ENCODE data around the gene GUCA2A. TPM values are rescaled to one million over a fixed set of nuclear protein-coding genes. Genes with fewer than 3 reads are reported as not detected.

Gene GUCA2A
- polyA plus RNA-seq, 3 donors: not detected

DNA sequence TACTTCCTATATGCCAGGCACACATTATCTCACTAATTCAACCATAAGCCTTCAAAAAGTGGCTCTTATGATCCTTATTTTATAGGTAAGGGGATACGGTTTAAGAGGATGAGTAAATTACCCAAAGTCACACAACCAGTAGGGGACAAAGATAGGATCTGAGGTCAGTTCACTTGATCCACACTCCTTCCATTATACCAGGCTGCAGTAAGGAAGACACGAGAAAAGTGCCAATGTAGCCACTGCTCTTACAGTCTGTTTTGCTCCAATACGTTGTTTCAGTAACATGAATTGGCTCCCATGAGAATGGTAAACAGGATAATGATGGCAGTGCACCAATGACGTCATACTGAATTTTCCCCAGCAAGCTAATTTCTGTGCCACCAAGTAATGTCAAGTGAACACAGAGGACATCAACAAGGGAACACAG is 15.4 kb upstream of the GUCA2A start:
- Mint-ChIP-seq H3K36me3 (peaks cover 52 to 53% of the 10 kb centered on the region in 2 donors), H3K27ac (no peak overlapping the region), H3K4me1 (peaks cover 3% of the 10 kb centered on the region), H3K9me3 (no peaks in the 10 kb centered on the region), H3K27me3 (ENCODE audit: low read depth in 3 of 3) (peaks cover 0 to 2% (median 0%) of the 10 kb centered on the region in 3 donors), H3K4me3 (no peak overlapping the region)
- Histone ChIP-seq H3K27ac (ENCODE audit: low read depth in 1 of 2, low read length in 2 of 2) (no peak overlapping the region), H3K9ac (ENCODE audit: insufficient read depth, low read length, poor library complexity, severe bottlenecking) (no peak overlapping the region), H3K4me3 (replicated peaks in 1 of 3; ENCODE audit: low read depth in 2 of 3, low read length in 3 of 3) (no peak overlapping the region), H4K20me1 (ENCODE audit: insufficient read depth, low read length) (no peaks in the 10 kb centered on the region), H3K9me3 (replicated peaks in 1 of 2; ENCODE audit: control insufficient read depth in 1 of 2, insufficient read depth in 1 of 2, low read length in 2 of 2) (no peaks in the 10 kb centered on the region), H3K4me2 (replicated peaks; ENCODE audit: extremely low read depth, low read length, poor library complexity, severe bottlenecking) (no peak overlapping the region), H3K4me1 (ENCODE audit: control insufficient read depth in 1 of 2, insufficient read depth in 2 of 2, low read length in 2 of 2) (no peaks in the 10 kb centered on the region), H2AFZ (ENCODE audit: insufficient read depth, low read depth, low read length, poor library complexity, severe bottlenecking) (no peak overlapping the region), H3K36me3 (replicated peaks in 1 of 2; ENCODE audit: control insufficient read depth in 1 of 2, insufficient read depth in 2 of 2, low read length in 2 of 2) (peaks cover 20 to 77% of the 10 kb centered on the region in 2 donors), H3K27me3 (ENCODE audit: control insufficient read depth in 2 of 2, insufficient read depth in 2 of 2, low read length in 2 of 2) (no peaks in the 10 kb centered on the region), H3K79me2 (ENCODE audit: insufficient read depth, low read length) (no peaks in the 10 kb centered on the region)
- TF ChIP-seq, protein P1, sequence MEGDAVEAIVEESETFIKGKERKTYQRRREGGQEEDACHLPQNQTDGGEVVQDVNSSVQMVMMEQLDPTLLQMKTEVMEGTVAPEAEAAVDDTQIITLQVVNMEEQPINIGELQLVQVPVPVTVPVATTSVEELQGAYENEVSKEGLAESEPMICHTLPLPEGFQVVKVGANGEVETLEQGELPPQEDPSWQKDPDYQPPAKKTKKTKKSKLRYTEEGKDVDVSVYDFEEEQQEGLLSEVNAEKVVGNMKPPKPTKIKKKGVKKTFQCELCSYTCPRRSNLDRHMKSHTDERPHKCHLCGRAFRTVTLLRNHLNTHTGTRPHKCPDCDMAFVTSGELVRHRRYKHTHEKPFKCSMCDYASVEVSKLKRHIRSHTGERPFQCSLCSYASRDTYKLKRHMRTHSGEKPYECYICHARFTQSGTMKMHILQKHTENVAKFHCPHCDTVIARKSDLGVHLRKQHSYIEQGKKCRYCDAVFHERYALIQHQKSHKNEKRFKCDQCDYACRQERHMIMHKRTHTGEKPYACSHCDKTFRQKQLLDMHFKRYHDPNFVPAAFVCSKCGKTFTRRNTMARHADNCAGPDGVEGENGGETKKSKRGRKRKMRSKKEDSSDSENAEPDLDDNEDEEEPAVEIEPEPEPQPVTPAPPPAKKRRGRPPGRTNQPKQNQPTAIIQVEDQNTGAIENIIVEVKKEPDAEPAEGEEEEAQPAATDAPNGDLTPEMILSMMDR (IDR thresholded peaks at IDR 0.05): no peak
- WGBS (ENCODE audit: insufficient coverage): 75% methylated on average over 2 of the region's 4 CpGs
- intact Hi-C loops (cut with micrococcal nuclease): loop anchor here in 1 of 2 donors (10.0 kb wide), 1 partner anchor 605 kb away; no protein-coding TSS in a partner anchor
- DNase-seq: no peak

DNA sequence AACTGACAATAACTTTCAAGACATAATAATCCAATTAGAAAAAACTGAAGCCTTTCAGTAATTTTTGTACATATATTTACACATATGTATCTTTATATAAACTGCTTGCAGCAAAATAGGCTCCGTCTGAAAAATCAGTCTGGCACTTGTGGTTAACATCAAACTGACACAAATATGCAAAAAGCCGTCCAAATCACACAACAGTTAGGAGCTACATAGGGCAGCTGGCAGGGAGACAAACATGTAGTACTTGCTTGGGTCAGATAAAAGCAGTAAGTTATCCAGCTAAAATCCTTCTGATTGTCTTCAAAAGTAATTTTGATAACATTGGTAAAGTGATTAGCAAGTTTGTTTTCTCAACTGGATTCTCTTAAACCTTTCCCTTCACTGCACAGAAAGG is 14.7 kb upstream of the GUCA2A start:
- DNase-seq: no peak
- Histone ChIP-seq H3K9ac (ENCODE audit: insufficient read depth, low read length, poor library complexity, severe bottlenecking) (no peak overlapping the region), H3K27me3 (ENCODE audit: control insufficient read depth in 2 of 2, insufficient read depth in 2 of 2, low read length in 2 of 2) (no peaks in the 10 kb centered on the region), H3K36me3 (replicated peaks in 1 of 2; ENCODE audit: control insufficient read depth in 1 of 2, insufficient read depth in 2 of 2, low read length in 2 of 2) (peaks cover 20 to 76% of the 10 kb centered on the region in 2 donors), H4K20me1 (ENCODE audit: insufficient read depth, low read length) (no peaks in the 10 kb centered on the region), H3K4me3 (replicated peaks in 1 of 3; ENCODE audit: low read depth in 2 of 3, low read length in 3 of 3) (no peak overlapping the region), H3K4me1 (ENCODE audit: control insufficient read depth in 1 of 2, insufficient read depth in 2 of 2, low read length in 2 of 2) (no peaks in the 10 kb centered on the region), H3K9me3 (replicated peaks in 1 of 2; ENCODE audit: control insufficient read depth in 1 of 2, insufficient read depth in 1 of 2, low read length in 2 of 2) (no peaks in the 10 kb centered on the region), H3K27ac (ENCODE audit: low read depth in 1 of 2, low read length in 2 of 2) (no peak overlapping the region), H3K79me2 (ENCODE audit: insufficient read depth, low read length) (no peaks in the 10 kb centered on the region), H2AFZ (ENCODE audit: insufficient read depth, low read depth, low read length, poor library complexity, severe bottlenecking) (no peak overlapping the region), H3K4me2 (replicated peaks; ENCODE audit: extremely low read depth, low read length, poor library complexity, severe bottlenecking) (no peak overlapping the region)
- intact Hi-C loops (cut with micrococcal nuclease): loop anchor here in 1 of 2 donors (10.0 kb wide), 1 partner anchor 604 kb away; no protein-coding TSS in a partner anchor
- TF ChIP-seq, protein P1 (IDR thresholded peaks at IDR 0.05): no peak
- WGBS (ENCODE audit: insufficient coverage): no CpG with 5 or more reads among the region's 2 CpGs
- Mint-ChIP-seq H3K27ac (no peak overlapping the region), H3K4me1 (no peaks in the 10 kb centered on the region), H3K27me3 (ENCODE audit: low read depth in 3 of 3) (peaks cover 0 to 2% (median 0%) of the 10 kb centered on the region in 3 donors), H3K9me3 (no peaks in the 10 kb centered on the region), H3K4me3 (no peak overlapping the region), H3K36me3 (peaks cover 45 to 48% of the 10 kb centered on the region in 2 donors)
